HAP-1 (cell line): Measurements from ENCODE around the gene GRB10.

Experiments used
- DNase-seq, 2 experiments: peaks; one replicate each; pipeline ENCODE4 v3.0.0-alpha.2; 2016 to 2020; ENCODE audit warnings: low spot score in 2 of 2
- H3K27me3 ChIP-seq: fragments of 250-450 bp; sonication (Bioruptor Pico); 2 replicates; pipeline ENCODE4 v1.5.1; 2020; ENCODE audit warnings: low read depth, mild to moderate bottlenecking, moderate library complexity
- H3K36me3 ChIP-seq: fragments of 250-450 bp; sonication (Bioruptor Pico); replicated peaks from 2 replicates; pipeline ENCODE4 v1.5.1; 2020; ENCODE audit warnings: mild to moderate bottlenecking
- H3K4me1 ChIP-seq: fragments of 250-450 bp; sonication (Bioruptor Pico); 2 replicates; pipeline ENCODE4 v1.5.1; 2020; ENCODE audit warnings: mild to moderate bottlenecking
- H3K4me3 ChIP-seq: fragments of 250-450 bp; sonication (Bioruptor Pico); 2 replicates; pipeline ENCODE4 v1.5.1; 2020; ENCODE audit warnings: mild to moderate bottlenecking, moderate library complexity
- H3K9me3 ChIP-seq: fragments of 250-450 bp; sonication (Bioruptor Pico); 2 replicates; pipeline ENCODE4 v1.5.1; 2020; ENCODE audit warnings: mild to moderate bottlenecking, moderate library complexity
- in situ Hi-C: fragments of 300-500 bp; cut with MboI; formaldehyde crosslinking; loops from 3 replicates; pipeline ENCODE4 v1.14.3; 2020; ENCODE audit warnings: low sequenced_read_pairs, inconsistent platforms, mixed read lengths

The GRB10 gene

GRCh38 chr7:50610521-50611277 lies 172.0 kb downstream of the GRB10 start:
- in situ Hi-C loops, result no loop called here
- Histone ChIP-seq H3K4me1 (no peaks in the 10 kb centered on the region), H3K4me3 (no peak overlapping the region), H3K27me3 (no peaks in the 10 kb centered on the region), H3K9me3 (no peaks in the 10 kb centered on the region), H3K36me3 (peaks cover 23% of the 10 kb centered on the region)
- DNase-seq, result no peak

- in situ Hi-C loops, result no loop called here
- Histone ChIP-seq H3K9me3 (no peaks in the 10 kb centered on the region), H3K4me1 (no peaks in the 10 kb centered on the region), H3K36me3 (peaks cover 26% of the 10 kb centered on the region), H3K27me3 (no peaks in the 10 kb centered on the region), H3K4me3 (no peak overlapping the region)
- no peak for DNase-seq
Measured at GRCh38 chr7:50608196-50608906, 174.3 kb downstream of the GRB10 start.

GRCh38 chr7:50607524-50608125 lies 175.1 kb downstream of the GRB10 start:
- Histone ChIP-seq H3K27me3 (no peaks in the 10 kb centered on the region), H3K9me3 (no peaks in the 10 kb centered on the region), H3K4me3 (no peak overlapping the region), H3K36me3 (peaks cover 33% of the 10 kb centered on the region), H3K4me1 (no peaks in the 10 kb centered on the region)
- DNase-seq, result no peak
- in situ Hi-C loops, result no loop called here

GRCh38 chr7:50605059-50605458 lies 177.6 kb downstream of the GRB10 start:
- Histone ChIP-seq H3K4me1 (no peaks in the 10 kb centered on the region), H3K27me3 (no peaks in the 10 kb centered on the region), H3K4me3 (no peak overlapping the region), H3K36me3 (peaks cover 24% of the 10 kb centered on the region), H3K9me3 (no peaks in the 10 kb centered on the region)
- in situ Hi-C loops, result no loop called here
- no peak for DNase-seq

- DNase-seq, result no peak
- H3K36me3 ChIP-seq, result peaks cover 26% of the 10 kb centered on the region
- in situ Hi-C loops, result no loop called here
- no peaks in the 10 kb centered on the region for H3K9me3 ChIP-seq
- H3K27me3 ChIP-seq, result no peaks in the 10 kb centered on the region
- H3K4me1 ChIP-seq, result no peaks in the 10 kb centered on the region
- H3K4me3 ChIP-seq, result no peak overlapping the region
Measured at GRCh38 chr7:50603287-50603686, 179.4 kb downstream of the GRB10 start.

GRCh38 chr7:50599385-50599784 lies 183.3 kb downstream of the GRB10 start:
- no peak for DNase-seq
- H3K27me3 ChIP-seq, result no peaks in the 10 kb centered on the region
- peaks cover 34% of the 10 kb centered on the region for H3K36me3 ChIP-seq
- no peak overlapping the region for H3K4me3 ChIP-seq
- no peaks in the 10 kb centered on the region for H3K9me3 ChIP-seq
- H3K4me1 ChIP-seq, result no peaks in the 10 kb centered on the region
- in situ Hi-C loops, result no loop called here

GRCh38 chr7:50598460-50599343 lies 184.0 kb downstream of the GRB10 start:
- peaks cover 29% of the 10 kb centered on the region for H3K36me3 ChIP-seq
- in situ Hi-C loops, result no loop called here
- no peaks in the 10 kb centered on the region for H3K4me1 ChIP-seq
- no peak overlapping the region for H3K4me3 ChIP-seq
- H3K27me3 ChIP-seq, result no peaks in the 10 kb centered on the region
- DNase-seq, result no peak
- H3K9me3 ChIP-seq, result no peaks in the 10 kb centered on the region

GRCh38 chr7:50596484-50596883 lies 186.2 kb downstream of the GRB10 start:
- H3K9me3 ChIP-seq, result no peaks in the 10 kb centered on the region
- peaks cover 23% of the 10 kb centered on the region for H3K36me3 ChIP-seq
- H3K27me3 ChIP-seq, result no peaks in the 10 kb centered on the region
- in situ Hi-C loops, result no loop called here
- no peak for DNase-seq
- H3K4me1 ChIP-seq, result no peaks in the 10 kb centered on the region
- H3K4me3 ChIP-seq, result no peak overlapping the region

- DNase-seq, result peak in 1 of 2 experiments; percentile 43
- in situ Hi-C loops, result no loop called here
- H3K9me3 ChIP-seq, result no peaks in the 10 kb centered on the region
Measured at GRCh38 chr7:50595491-50596102, 187.1 kb downstream of the GRB10 start.

GRCh38 chr7:50594734-50595485 lies 187.8 kb downstream of the GRB10 start:
- H3K9me3 ChIP-seq, result no peaks in the 10 kb centered on the region
- no peaks in the 10 kb centered on the region for H3K27me3 ChIP-seq
- in situ Hi-C loops, result no loop called here

More at GRCh38 chr7:50595491-50596102, 187.1 kb downstream of the GRB10 start:
- Histone ChIP-seq H3K4me1 (no peaks in the 10 kb centered on the region), H3K36me3 (peaks cover 23% of the 10 kb centered on the region), H3K4me3 (no peak overlapping the region), H3K27me3 (no peaks in the 10 kb centered on the region)

GRCh38 chr7:50594136-50594535 lies 188.6 kb downstream of the GRB10 start:
- no peak for DNase-seq
- H3K4me3 ChIP-seq, result no peak overlapping the region
- H3K36me3 ChIP-seq, result peaks cover 21% of the 10 kb centered on the region
- in situ Hi-C loops, result no loop called here
- no peaks in the 10 kb centered on the region for H3K9me3 ChIP-seq
- H3K27me3 ChIP-seq, result no peaks in the 10 kb centered on the region
- no peaks in the 10 kb centered on the region for H3K4me1 ChIP-seq

More at GRCh38 chr7:50594734-50595485, 187.8 kb downstream of the GRB10 start:
- DNase-seq, result no peak
- peaks cover 23% of the 10 kb centered on the region for H3K36me3 ChIP-seq
- no peak overlapping the region for H3K4me3 ChIP-seq
- H3K4me1 ChIP-seq, result no peaks in the 10 kb centered on the region

- in situ Hi-C loops, result no loop called here
- Histone ChIP-seq H3K4me3 (no peak overlapping the region), H3K27me3 (no peaks in the 10 kb centered on the region), H3K9me3 (no peaks in the 10 kb centered on the region), H3K36me3 (peaks cover 13% of the 10 kb centered on the region), H3K4me1 (no peaks in the 10 kb centered on the region)
- no peak for DNase-seq
Measured at GRCh38 chr7:50592940-50593339, 189.8 kb downstream of the GRB10 start.
